Gastrocnemius medialis (tissue), 4 donors: Measurements from ENCODE around the gene EXOC2. TPM values are rescaled to one million over a fixed set of nuclear protein-coding genes. Genes with fewer than 3 reads are reported as not detected.

Experiments
- ATAC-seq, 2 donors: fragments of 150-250 bp; one replicate each; pipeline ENCODE4 v1.9.1; 2016
- DNase-seq, 2 donors: peaks; one replicate each; pipeline ENCODE4 v3.0.0-alpha.2; 2019
- H3K27ac ChIP-seq, 4 donors: fragments of 200-600 bp; sonication (generic); 1 replicate in 1 of 4; 2 replicates in 3 of 4; pipeline ENCODE4 v1.5.1; 2016 to 2018; ENCODE audit warnings: mild to moderate bottlenecking in 2 of 4, moderate library complexity in 1 of 4
- H3K27me3 ChIP-seq, 3 donors: fragments of 200-600 bp; sonication (generic) in 2 of 3; 1 replicate in 1 of 3; 2 replicates in 2 of 3; pipeline versions ENCODE4 v1.5.1 to v1.6.0; 2016 to 2019; ENCODE audit warnings: mild to moderate bottlenecking in 1 of 3, moderate library complexity in 1 of 3
- H3K36me3 ChIP-seq, 2 donors: fragments of 200-600 bp; sonication (generic) in 1 of 2; one replicate each; pipeline ENCODE4 v1.5.1; 2017 to 2018
- H3K4me1 ChIP-seq, 2 donors: fragments of 200-600 bp; sonication (generic) in 1 of 2; one replicate each; pipeline ENCODE4 v1.5.1; 2016 to 2017; ENCODE audit warnings: mild to moderate bottlenecking in 2 of 2
- H3K4me3 ChIP-seq, 4 donors: fragments of 200-600 bp; sonication (generic) in 3 of 4; 1 replicate in 1 of 4; 2 replicates in 3 of 4; pipeline ENCODE4 v1.5.1; 2016 to 2019; ENCODE audit warnings: mild to moderate bottlenecking in 2 of 4
- H3K9me3 ChIP-seq, 3 donors: fragments of 200-600 bp; sonication (generic) in 2 of 3; 1 replicate in 1 of 3; 2 replicates in 2 of 3; pipeline ENCODE4 v1.5.1; 2016 to 2019
- CTCF ChIP-seq, 5 experiments: fragments of 450-650 bp in 3 of 5; fragments of 200-600 bp in 2 of 5; sonication (generic) in 2 of 5; IDR thresholded peaks in 4 of 5; conservative IDR thresholded peaks in 1 of 5; 1 replicate in 4 of 5; 2 replicates in 1 of 5; pipeline ENCODE4 v1.5.1; 2016 to 2019; ENCODE audit warnings: antibody characterized with exemption in 5 of 5, mild to moderate bottlenecking in 3 of 5, moderate library complexity in 3 of 5
- POLR2A ChIP-seq, 2 donors: fragments of 450-650 bp; IDR thresholded peaks; one replicate each; pipeline ENCODE4 v1.6.1; 2017; ENCODE audit warnings: antibody characterized with exemption in 2 of 2, mild to moderate bottlenecking in 2 of 2, moderate library complexity in 2 of 2
- in situ Hi-C, 4 donors: fragments of 200-750 bp; cut with MboI; loops; one replicate each; pipeline versions ENCODE4 v1.15.0 to v1.8.0; 2017; ENCODE audit warnings: low sequenced_read_pairs in 4 of 4
- intact Hi-C: fragments of 100-400 bp; cut with DNase I; formaldehyde crosslinking; loops from one replicate; pipeline ENCODE4 v1.15.1; 2023; ENCODE audit warnings: low total_unique reads
- total RNA-seq, 4 donors: library from RNA; depleted of rRNA; stranded (reverse); fragments of >200 nt; gene quantifications; one replicate each; pipeline versions ENCODE4 v1.1.0 to v1.2.3, GENCODE V29; 2016

The EXOC2 gene
- total RNA-seq, 4 donors from 2014 or later, result 12.6 to 16.4 (median 15.0) TPM

- Histone ChIP-seq H3K27me3 (no peaks in the 10 kb centered on the region), H3K36me3 (peaks cover 0 to 14% of the 10 kb centered on the region in 2 donors), H3K9me3 (no peaks in the 10 kb centered on the region), H3K4me3 (no peak overlapping the region), H3K27ac (no peak overlapping the region), H3K4me1 (no peaks in the 10 kb centered on the region)
- in situ Hi-C loops, result no loop called here
- intact Hi-C loops, result no loop called here
- ATAC-seq, result no peak
- no peak for DNase-seq
- TF ChIP-seq POLR2A (IDR thresholded peaks at IDR 0.05) (no peak), CTCF (IDR thresholded peaks at IDR 0.05 in 4 of 5, conservative IDR thresholded peaks at IDR 0.05 in 1 of 5) (no peak)
These were observed 172.1 kb downstream of the EXOC2 start for GRCh38 chr6:520820-521219.

GRCh38 chr6:518218-518617 is 174.7 kb downstream of the EXOC2 start:
- H3K4me3 ChIP-seq, result no peak overlapping the region
- no peak overlapping the region for H3K27ac ChIP-seq
- in situ Hi-C loops (no loop called here), intact Hi-C loops (no loop called here)
- TF ChIP-seq CTCF (IDR thresholded peaks at IDR 0.05 in 4 of 5, conservative IDR thresholded peaks at IDR 0.05 in 1 of 5) (no peak), POLR2A (IDR thresholded peaks at IDR 0.05) (no peak)
- no peak for ATAC-seq
- peaks cover 0 to 8% of the 10 kb centered on the region in 2 donors for H3K36me3 ChIP-seq
- H3K9me3 ChIP-seq, result no peaks in the 10 kb centered on the region
- H3K27me3 ChIP-seq, result no peaks in the 10 kb centered on the region
- no peaks in the 10 kb centered on the region for H3K4me1 ChIP-seq
- no peak for DNase-seq

GRCh38 chr6:516213-516612 is 176.7 kb downstream of the EXOC2 start:
- no peaks in the 10 kb centered on the region for H3K27me3 ChIP-seq
- H3K36me3 ChIP-seq, result peaks cover 0 to 7% of the 10 kb centered on the region in 2 donors
- intact Hi-C loops (no loop called here), in situ Hi-C loops (no loop called here)
- no peaks in the 10 kb centered on the region for H3K9me3 ChIP-seq
- DNase-seq (no peak), ATAC-seq (no peak)
- H3K4me1 ChIP-seq, result no peaks in the 10 kb centered on the region
- H3K4me3 ChIP-seq, result no peak overlapping the region
- no peak overlapping the region for H3K27ac ChIP-seq
- TF ChIP-seq CTCF (IDR thresholded peaks at IDR 0.05 in 4 of 5, conservative IDR thresholded peaks at IDR 0.05 in 1 of 5), result no peak
- no peak for TF ChIP-seq POLR2A (IDR thresholded peaks at IDR 0.05)

GRCh38 chr6:515267-515666 is 177.7 kb downstream of the EXOC2 start:
- ATAC-seq (no peak), DNase-seq (no peak)
- H3K4me3 ChIP-seq, result no peak overlapping the region
- H3K4me1 ChIP-seq, result no peaks in the 10 kb centered on the region
- no peaks in the 10 kb centered on the region for H3K9me3 ChIP-seq
- in situ Hi-C loops, result no loop called here
- H3K36me3 ChIP-seq, result peaks cover 0 to 7% of the 10 kb centered on the region in 2 donors
- intact Hi-C loops, result no loop called here
- no peaks in the 10 kb centered on the region for H3K27me3 ChIP-seq
- no peak overlapping the region for H3K27ac ChIP-seq
- no peak for TF ChIP-seq CTCF (IDR thresholded peaks at IDR 0.05 in 4 of 5, conservative IDR thresholded peaks at IDR 0.05 in 1 of 5)
- no peak for TF ChIP-seq POLR2A (IDR thresholded peaks at IDR 0.05)

- H3K36me3 ChIP-seq, result peaks cover 0 to 7% of the 10 kb centered on the region in 2 donors
- H3K27ac ChIP-seq, result no peak overlapping the region
- TF ChIP-seq CTCF (IDR thresholded peaks at IDR 0.05 in 4 of 5, conservative IDR thresholded peaks at IDR 0.05 in 1 of 5) (no peak), POLR2A (IDR thresholded peaks at IDR 0.05) (no peak)
- in situ Hi-C loops (no loop called here), intact Hi-C loops (no loop called here)
- ATAC-seq, result no peak
- H3K27me3 ChIP-seq, result no peaks in the 10 kb centered on the region
- H3K4me3 ChIP-seq, result no peak overlapping the region
- no peak for DNase-seq
- no peaks in the 10 kb centered on the region for H3K4me1 ChIP-seq
- no peaks in the 10 kb centered on the region for H3K9me3 ChIP-seq
These were observed 178.5 kb downstream of the EXOC2 start for GRCh38 chr6:514396-514978.
